Activated T-helper 2 cell treated with anti-CD3 and anti-CD28 coated beads, Interferon-gamma antibody, Interleukin-2, Interleukin-4, amounts not matched to agents 10 μg/mL and 5 μg/mL and 100 μg/mL, durations not matched to agents 14 hours and 24 hours and 36 hours (primary cell): ENCODE results near the gene LDLRAD3. TPM values are rescaled to one million over a fixed set of nuclear protein-coding genes. Genes with fewer than 3 reads are reported as not detected.

Experiments
- DNase-seq: peaks from one replicate; pipeline ENCODE4 v3.0.0; 2021; ENCODE audit warnings: low spot score
- H3K27ac Mint-ChIP-seq: one replicate; pipeline ENCODE4 v1.8.0; 2021; ENCODE audit warnings: mixed read lengths
- H3K27me3 Mint-ChIP-seq: one replicate; pipeline ENCODE4 v1.8.0; 2021; ENCODE audit warnings: low read depth, mixed read lengths
- H3K36me3 Mint-ChIP-seq: one replicate; pipeline ENCODE4 v1.8.0; 2021; ENCODE audit warnings: low read depth, mixed read lengths
- H3K4me1 Mint-ChIP-seq: one replicate; pipeline ENCODE4 v1.8.0; 2021; ENCODE audit warnings: low read depth, mixed read lengths
- H3K4me3 Mint-ChIP-seq: one replicate; pipeline ENCODE4 v1.8.0; 2021; ENCODE audit warnings: low read depth, mild to moderate bottlenecking, moderate library complexity, mixed read lengths
- H3K9me3 Mint-ChIP-seq: one replicate; pipeline ENCODE4 v1.8.0; 2021; ENCODE audit warnings: mixed read lengths
- intact Hi-C: fragments of 100-400 bp; cut with micrococcal nuclease; formaldehyde crosslinking; loops from one replicate; pipeline ENCODE4 v1.15.1; 2023
- total RNA-seq: library from RNA; stranded (reverse); gene quantifications from 2 replicates; pipeline ENCODE4 v1.2.3, GENCODE V29; 2022

Gene LDLRAD3
- total RNA-seq, 1 donor from 2014 or later: 1.4 TPM

GRCh38 chr11:35970445-35970844 is 26.6 kb downstream of the LDLRAD3 start:
- intact Hi-C loops: no loop called here
- no peaks in the 10 kb centered on the region for H3K27me3 Mint-ChIP-seq
- H3K36me3 Mint-ChIP-seq: no peaks in the 10 kb centered on the region
- H3K27ac Mint-ChIP-seq: no peak overlapping the region
- no peak for DNase-seq
- no peaks in the 10 kb centered on the region for H3K9me3 Mint-ChIP-seq
- H3K4me3 Mint-ChIP-seq: no peak overlapping the region
- no peaks in the 10 kb centered on the region for H3K4me1 Mint-ChIP-seq

DNA sequence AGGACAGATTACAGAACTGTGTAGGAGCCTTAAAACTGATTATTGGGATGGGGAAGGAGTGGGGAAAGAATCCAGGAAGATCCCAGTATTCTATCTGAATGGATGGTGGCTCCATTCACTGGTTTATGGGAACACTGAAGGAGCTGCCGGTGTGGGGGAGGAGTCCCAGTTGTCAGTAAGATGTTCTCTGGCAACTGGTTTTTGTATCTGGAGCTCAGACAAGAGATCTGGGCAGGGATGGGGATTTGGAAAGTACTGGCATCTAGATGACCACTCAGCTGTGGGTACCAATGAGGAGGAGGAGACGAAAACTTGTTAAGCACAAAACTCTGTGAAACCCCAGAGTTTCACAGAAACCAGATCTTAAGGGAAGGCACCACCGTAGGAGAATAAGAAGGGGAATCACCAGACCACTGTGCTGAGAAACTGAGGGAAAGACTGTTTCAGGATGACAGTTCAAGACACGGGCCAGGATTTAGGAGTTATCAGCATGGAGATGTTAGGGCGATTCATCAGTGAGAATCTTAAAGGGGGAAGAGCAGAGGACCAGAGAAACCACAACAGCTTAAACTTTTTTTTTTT is 28.1 kb downstream of the LDLRAD3 start:
- no peak overlapping the region for H3K4me3 Mint-ChIP-seq
- H3K36me3 Mint-ChIP-seq: no peaks in the 10 kb centered on the region
- H3K27ac Mint-ChIP-seq: no peak overlapping the region
- intact Hi-C loops: no loop called here
- no peaks in the 10 kb centered on the region for H3K27me3 Mint-ChIP-seq
- no peaks in the 10 kb centered on the region for H3K4me1 Mint-ChIP-seq
- no peak for DNase-seq
- H3K9me3 Mint-ChIP-seq: no peaks in the 10 kb centered on the region

- H3K4me3 Mint-ChIP-seq: no peak overlapping the region
- intact Hi-C loops: no loop called here
- H3K27ac Mint-ChIP-seq: no peak overlapping the region
- H3K36me3 Mint-ChIP-seq: no peaks in the 10 kb centered on the region
- no peaks in the 10 kb centered on the region for H3K9me3 Mint-ChIP-seq
- DNase-seq: no peak
- H3K27me3 Mint-ChIP-seq: no peaks in the 10 kb centered on the region
- H3K4me1 Mint-ChIP-seq: no peaks in the 10 kb centered on the region
Measured at GRCh38 chr11:35974882-35975589, 31.2 kb downstream of the LDLRAD3 start.

- Mint-ChIP-seq H3K36me3 (no peaks in the 10 kb centered on the region), H3K27ac (no peak overlapping the region), H3K9me3 (no peaks in the 10 kb centered on the region), H3K27me3 (no peaks in the 10 kb centered on the region), H3K4me1 (no peaks in the 10 kb centered on the region), H3K4me3 (no peak overlapping the region)
- no peak for DNase-seq
- intact Hi-C loops: no loop called here
Measured at GRCh38 chr11:35976434-35976833, 32.6 kb downstream of the LDLRAD3 start.

DNA sequence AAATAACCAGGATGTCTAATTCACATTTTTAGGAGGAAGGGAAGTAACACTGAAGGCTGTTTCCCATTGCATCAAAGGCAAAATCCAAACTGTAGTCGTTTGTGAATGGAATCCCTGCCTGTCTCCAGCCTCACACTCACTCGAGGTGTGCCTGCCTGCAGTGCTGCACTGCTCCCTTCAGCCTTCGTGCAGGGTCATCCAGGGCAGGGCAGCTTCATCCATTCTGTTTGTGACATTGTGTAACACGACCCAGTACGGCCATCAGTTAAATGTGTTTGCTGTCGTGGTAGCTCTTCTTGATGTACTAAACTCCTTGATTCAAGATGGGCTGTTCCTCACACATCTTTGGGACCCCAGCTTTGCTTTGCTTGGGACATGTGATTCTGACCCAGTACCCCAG is 34.3 kb downstream of the LDLRAD3 start:
- H3K27me3 Mint-ChIP-seq: peaks cover 2% of the 10 kb centered on the region
- no peak overlapping the region for H3K27ac Mint-ChIP-seq
- H3K9me3 Mint-ChIP-seq: no peaks in the 10 kb centered on the region
- intact Hi-C loops: no loop called here
- H3K36me3 Mint-ChIP-seq: no peaks in the 10 kb centered on the region
- DNase-seq: no peak
- no peaks in the 10 kb centered on the region for H3K4me1 Mint-ChIP-seq
- no peak overlapping the region for H3K4me3 Mint-ChIP-seq

DNA sequence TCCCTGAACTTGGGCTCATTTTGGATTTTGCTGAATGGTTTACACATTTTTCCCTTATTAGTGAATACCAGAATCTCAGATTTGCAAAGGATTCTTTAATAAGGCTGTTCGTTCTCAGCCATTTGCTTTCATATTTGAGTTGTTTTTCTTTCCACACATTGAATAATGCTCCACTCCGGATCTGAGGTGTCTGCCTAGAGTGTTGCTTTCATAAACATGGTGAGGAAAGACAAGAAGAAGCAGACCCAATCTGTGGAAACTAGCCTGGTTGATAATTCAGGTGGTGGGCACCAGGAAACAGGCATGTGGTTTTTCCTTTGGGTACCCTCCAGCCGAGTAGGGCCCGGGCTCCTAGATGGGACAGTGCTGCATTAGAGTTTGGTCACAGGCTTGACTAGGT is 35.0 kb downstream of the LDLRAD3 start:
- Mint-ChIP-seq H3K9me3 (no peaks in the 10 kb centered on the region), H3K4me1 (no peaks in the 10 kb centered on the region)
- intact Hi-C loops: no loop called here

DNA sequence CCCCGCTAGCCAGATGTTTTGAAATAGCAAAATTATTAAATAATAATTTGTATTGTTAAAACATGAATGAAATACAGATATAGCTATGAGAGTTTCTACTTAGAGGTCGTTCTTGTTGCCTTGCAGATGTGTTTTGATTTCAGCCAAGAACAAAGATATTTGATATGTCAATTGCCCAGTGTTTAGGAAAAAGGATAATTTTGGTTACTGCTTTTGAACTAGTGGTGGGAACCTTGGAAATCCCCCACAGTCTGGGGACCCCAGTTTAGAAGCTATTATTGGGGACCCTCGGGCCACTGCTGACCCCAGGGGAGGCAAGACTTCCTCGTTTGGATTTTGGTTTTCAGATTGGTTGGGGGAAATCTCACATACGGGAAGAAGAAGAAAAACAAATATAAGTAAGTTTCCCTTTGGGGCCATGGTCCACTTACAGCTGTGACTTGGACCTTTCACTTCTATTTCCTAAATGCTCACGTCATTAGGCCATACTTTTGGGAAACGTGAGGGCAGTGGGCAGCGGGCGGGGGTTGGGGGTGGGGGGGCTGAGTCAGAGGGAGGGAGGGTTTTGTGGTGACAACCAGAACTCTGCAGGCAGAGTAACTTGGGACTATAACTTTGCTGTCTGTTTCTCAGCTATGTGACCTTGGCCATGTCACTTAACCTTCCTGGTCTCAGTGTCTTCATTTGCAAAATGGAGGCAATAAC is 37.0 kb downstream of the LDLRAD3 start:
- Mint-ChIP-seq H3K27ac (no peak overlapping the region), H3K27me3 (peaks cover 2% of the 10 kb centered on the region), H3K4me3 (no peak overlapping the region), H3K4me1 (no peaks in the 10 kb centered on the region), H3K9me3 (no peaks in the 10 kb centered on the region), H3K36me3 (no peaks in the 10 kb centered on the region)
- no peak for DNase-seq
- intact Hi-C loops: no loop called here

More for the DNA sequence above, 35.0 kb downstream of the LDLRAD3 start:
- H3K27me3 Mint-ChIP-seq: peaks cover 2% of the 10 kb centered on the region
- no peak overlapping the region for H3K27ac Mint-ChIP-seq
- H3K4me3 Mint-ChIP-seq: no peak overlapping the region
- H3K36me3 Mint-ChIP-seq: no peaks in the 10 kb centered on the region
- DNase-seq: no peak

- Mint-ChIP-seq H3K4me1 (no peaks in the 10 kb centered on the region), H3K27ac (no peak overlapping the region), H3K36me3 (no peaks in the 10 kb centered on the region), H3K27me3 (peaks cover 2% of the 10 kb centered on the region), H3K4me3 (no peak overlapping the region), H3K9me3 (no peaks in the 10 kb centered on the region)
- intact Hi-C loops: no loop called here
- no peak for DNase-seq
Measured at GRCh38 chr11:35981581-35981980, 37.7 kb downstream of the LDLRAD3 start.

- no peak overlapping the region for H3K27ac Mint-ChIP-seq
- DNase-seq: no peak
- no peak overlapping the region for H3K4me3 Mint-ChIP-seq
- peaks cover 2% of the 10 kb centered on the region for H3K27me3 Mint-ChIP-seq
- intact Hi-C loops: no loop called here
- H3K9me3 Mint-ChIP-seq: no peaks in the 10 kb centered on the region
- no peaks in the 10 kb centered on the region for H3K36me3 Mint-ChIP-seq
- no peaks in the 10 kb centered on the region for H3K4me1 Mint-ChIP-seq
Measured at GRCh38 chr11:35982061-35982460, 38.2 kb downstream of the LDLRAD3 start.

GRCh38 chr11:35983981-35984380 is 40.1 kb downstream of the LDLRAD3 start:
- no peaks in the 10 kb centered on the region for H3K9me3 Mint-ChIP-seq
- peaks cover 2% of the 10 kb centered on the region for H3K27me3 Mint-ChIP-seq
- H3K27ac Mint-ChIP-seq: no peak overlapping the region
- no peaks in the 10 kb centered on the region for H3K36me3 Mint-ChIP-seq
- no peak overlapping the region for H3K4me3 Mint-ChIP-seq
- no peaks in the 10 kb centered on the region for H3K4me1 Mint-ChIP-seq
- intact Hi-C loops: no loop called here
- DNase-seq: no peak

DNA sequence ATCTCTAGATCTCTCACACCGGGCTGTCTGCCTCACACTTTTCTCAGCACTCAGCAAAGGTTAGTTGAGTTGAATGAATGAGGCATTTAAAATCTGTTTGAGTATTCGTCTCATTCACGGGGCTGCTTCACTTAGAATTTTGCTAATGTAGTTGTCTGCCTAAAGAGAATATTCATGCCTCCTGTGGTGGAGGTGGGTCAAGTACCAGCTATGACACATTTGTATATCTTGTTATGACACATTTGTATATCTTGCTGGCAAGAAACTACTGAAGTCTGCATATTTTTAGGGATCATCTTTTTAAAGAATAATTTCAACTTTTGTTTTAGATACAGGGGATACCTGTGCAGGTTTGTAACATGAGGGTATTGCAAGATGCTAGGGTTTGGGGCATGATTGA is 43.1 kb downstream of the LDLRAD3 start:
- Mint-ChIP-seq H3K4me1 (no peaks in the 10 kb centered on the region), H3K4me3 (no peak overlapping the region)
- no peak for DNase-seq

DNA sequence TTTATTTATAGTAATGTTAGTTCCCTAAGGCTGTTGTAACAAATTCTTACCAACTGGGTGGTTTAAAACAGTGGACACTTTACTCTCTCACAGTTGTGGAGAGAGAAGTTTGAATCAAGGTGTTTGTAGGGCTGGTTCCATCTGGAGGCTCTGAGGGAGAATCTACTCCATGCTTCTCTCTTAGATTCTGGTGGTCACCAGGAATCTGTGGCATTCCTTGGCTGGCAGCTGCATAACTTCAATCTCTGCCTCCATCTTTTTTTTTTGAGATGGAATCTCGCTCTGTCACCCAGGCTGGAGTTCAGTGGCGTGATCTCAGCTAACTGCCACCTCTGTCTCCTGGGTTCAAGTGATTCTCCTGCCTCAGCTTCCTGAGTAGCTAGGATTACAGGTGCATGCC is 46.3 kb downstream of the LDLRAD3 start:
- Mint-ChIP-seq H3K4me3 (no peak overlapping the region), H3K27ac (no peak overlapping the region), H3K36me3 (peaks cover 4% of the 10 kb centered on the region), H3K9me3 (peaks cover 4% of the 10 kb centered on the region), H3K4me1 (peaks cover 17% of the 10 kb centered on the region), H3K27me3 (peaks cover 13% of the 10 kb centered on the region)
- no peak for DNase-seq
- intact Hi-C loops: no loop called here

More for the DNA sequence above, 43.1 kb downstream of the LDLRAD3 start:
- H3K36me3 Mint-ChIP-seq: no peaks in the 10 kb centered on the region
- no peak overlapping the region for H3K27ac Mint-ChIP-seq
- intact Hi-C loops: no loop called here
- H3K27me3 Mint-ChIP-seq: peaks cover 13% of the 10 kb centered on the region
- H3K9me3 Mint-ChIP-seq: no peaks in the 10 kb centered on the region

- no peak for DNase-seq
- Mint-ChIP-seq H3K36me3 (peaks cover 5% of the 10 kb centered on the region), H3K9me3 (peaks cover 8% of the 10 kb centered on the region), H3K4me3 (no peak overlapping the region), H3K4me1 (peaks cover 17% of the 10 kb centered on the region), H3K27me3 (peaks cover 13% of the 10 kb centered on the region), H3K27ac (no peak overlapping the region)
- intact Hi-C loops: no loop called here
Measured at GRCh38 chr11:35990816-35991215, 47.0 kb downstream of the LDLRAD3 start.
